KMS-11 (cell line): ENCODE measurements around the gene SLC2A5.

Experiments used
- H2AFZ ChIP-seq: fragments of 200-600 bp; sonication (generic); 2 replicates; pipeline ENCODE4 v1.6.1; 2016; ENCODE audit warnings: antibody characterized with exemption, mixed run types, low read depth
- H3K27ac ChIP-seq: fragments of 200-600 bp; sonication (generic); 2 replicates; pipeline ENCODE4 v1.6.1; 2016; ENCODE audit warnings: mild to moderate bottlenecking, mixed run types
- H3K27me3 ChIP-seq: fragments of 200-600 bp; sonication (generic); 2 replicates; pipeline ENCODE4 v1.6.1; 2017; ENCODE audit warnings: mild to moderate bottlenecking, low read depth, mixed run types, moderate library complexity; ENCODE audit not compliant: insufficient read depth
- H3K36me3 ChIP-seq: fragments of 200-600 bp; sonication (generic); 2 replicates; pipeline ENCODE4 v1.6.1; 2017; ENCODE audit warnings: mild to moderate bottlenecking, mixed run types; ENCODE audit not compliant: insufficient read depth
- H3K4me1 ChIP-seq: fragments of 200-600 bp; sonication (generic); 2 replicates; pipeline ENCODE4 v1.6.1; 2016; ENCODE audit warnings: mild to moderate bottlenecking, low read depth, mixed run types; ENCODE audit not compliant: poor library complexity, severe bottlenecking
- H3K4me2 ChIP-seq: fragments of 200-600 bp; sonication (generic); 2 replicates; pipeline ENCODE4 v1.7.0; 2016; ENCODE audit warnings: mild to moderate bottlenecking, mixed run types
- H3K4me3 ChIP-seq: fragments of 200-600 bp; sonication (generic); IDR thresholded peaks from 2 replicates; pipeline ENCODE4 v1.6.1; 2017; ENCODE audit warnings: low read depth, low read length, mixed read lengths; ENCODE audit not compliant: insufficient read depth
- H3K79me2 ChIP-seq: fragments of 200-600 bp; sonication (generic); 2 replicates; pipeline ENCODE4 v1.6.1; 2016; ENCODE audit warnings: low read depth, mixed run types; ENCODE audit not compliant: insufficient read depth
- H3K9ac ChIP-seq: fragments of 200-600 bp; sonication (generic); 2 replicates; pipeline ENCODE4 v1.6.1; 2016; ENCODE audit warnings: mild to moderate bottlenecking, mixed run types
- H4K20me1 ChIP-seq: fragments of 200-600 bp; sonication (generic); 2 replicates; pipeline ENCODE4 v1.6.1; 2016; ENCODE audit warnings: mild to moderate bottlenecking, mixed run types; ENCODE audit not compliant: insufficient read depth
- CTCF ChIP-seq: fragments of 200-600 bp; sonication (generic); conservative IDR thresholded peaks from 2 replicates; pipeline ENCODE4 v1.6.1; 2017; ENCODE audit warnings: low read depth, mild to moderate bottlenecking, antibody characterized with exemption, low read length, moderate library complexity, mixed read lengths

SLC2A5 gene

GRCh38 chr1:9009438-9010370 lies 59.7 kb downstream of the SLC2A5 start:
- peaks cover 12% of the 10 kb centered on the region for H3K27me3 ChIP-seq
- no peak overlapping the region for H2AFZ ChIP-seq
- H3K4me2 ChIP-seq: no peak overlapping the region
- no peaks in the 10 kb centered on the region for H4K20me1 ChIP-seq
- peak; percentile 31; the same call in 1 of the 2 replicates for TF ChIP-seq CTCF
- no peaks in the 10 kb centered on the region for H3K4me1 ChIP-seq
- no peaks in the 10 kb centered on the region for H3K79me2 ChIP-seq
- no peaks in the 10 kb centered on the region for H3K36me3 ChIP-seq
- no peak overlapping the region for H3K4me3 ChIP-seq
- H3K9ac ChIP-seq: no peak overlapping the region
- no peak overlapping the region for H3K27ac ChIP-seq

GRCh38 chr1:9008236-9008635 lies 61.2 kb downstream of the SLC2A5 start:
- no peaks in the 10 kb centered on the region for H4K20me1 ChIP-seq
- H3K4me3 ChIP-seq: no peak overlapping the region
- no peaks in the 10 kb centered on the region for H3K36me3 ChIP-seq
- no peak overlapping the region for H3K9ac ChIP-seq
- H3K4me2 ChIP-seq: no peak overlapping the region
- H3K27me3 ChIP-seq: peaks cover 12% of the 10 kb centered on the region
- no peaks in the 10 kb centered on the region for H3K79me2 ChIP-seq
- no peak for TF ChIP-seq CTCF
- H2AFZ ChIP-seq: no peak overlapping the region
- no peak overlapping the region for H3K27ac ChIP-seq
- H3K4me1 ChIP-seq: no peaks in the 10 kb centered on the region

- Histone ChIP-seq H3K36me3 (no peaks in the 10 kb centered on the region), H4K20me1 (no peaks in the 10 kb centered on the region), H3K9ac (no peak overlapping the region), H3K27me3 (peaks cover 7% of the 10 kb centered on the region; the same call in 1 of the 2 replicates), H3K4me2 (no peak overlapping the region), H3K4me1 (no peaks in the 10 kb centered on the region), H3K79me2 (no peaks in the 10 kb centered on the region), H3K4me3 (no peak overlapping the region), H2AFZ (no peak overlapping the region), H3K27ac (no peak overlapping the region)
- no peak for TF ChIP-seq CTCF
Observed at GRCh38 chr1:9006956-9007615, 62.3 kb downstream of the SLC2A5 start.

GRCh38 chr1:9005395-9005708 lies 64.1 kb downstream of the SLC2A5 start:
- H3K36me3 ChIP-seq: no peaks in the 10 kb centered on the region
- no peaks in the 10 kb centered on the region for H4K20me1 ChIP-seq
- no peaks in the 10 kb centered on the region for H3K79me2 ChIP-seq
- H2AFZ ChIP-seq: no peak overlapping the region
- no peaks in the 10 kb centered on the region for H3K4me1 ChIP-seq
- TF ChIP-seq CTCF: peak; percentile 18
- H3K27me3 ChIP-seq: peaks cover 7% of the 10 kb centered on the region; the same call in 1 of the 2 replicates
- H3K9ac ChIP-seq: no peak overlapping the region
- H3K4me3 ChIP-seq: no peak overlapping the region
- H3K4me2 ChIP-seq: no peak overlapping the region
- no peak overlapping the region for H3K27ac ChIP-seq
